Superior temporal gyrus (tissue), 1 donor: ENCODE measurements around the gene OTUD3.
"Not testable (repeated sequence)": the region's sequence is repeated elsewhere in the genome, so short reads cannot be mapped to it uniquely, and the experiment has no call there.

ENCODE experiments used
- DNase-seq: peaks from one replicate; pipeline ENCODE4 v3.0.0-alpha.2; 2016; ENCODE audit errors: extremely low spot score

Gene OTUD3

GRCh38 chr1:19868575-19868974 is 13.6 kb upstream of the OTUD3 start:
- DNase-seq, result not testable (repeated sequence)

DNA sequence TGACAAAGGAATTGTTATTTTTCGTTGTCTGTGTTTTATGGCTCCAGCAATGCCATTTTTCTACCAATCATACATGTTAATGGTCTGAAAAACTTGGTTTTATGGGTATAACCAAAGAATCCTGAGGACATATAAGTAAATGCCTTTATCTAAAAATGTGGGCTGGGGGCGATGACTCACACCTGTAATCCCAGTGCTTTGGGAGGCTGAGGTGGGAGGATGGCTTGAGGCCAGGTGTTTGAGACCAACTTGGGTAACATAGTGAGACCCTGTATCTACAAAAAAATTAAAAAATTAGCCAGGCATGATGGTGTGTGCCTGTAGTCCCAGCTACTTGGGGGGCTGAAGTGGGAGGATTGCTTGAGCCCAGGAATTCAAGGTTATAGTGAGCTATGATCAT is 12.7 kb upstream of the OTUD3 start:
- DNase-seq, result not testable (repeated sequence)

DNA sequence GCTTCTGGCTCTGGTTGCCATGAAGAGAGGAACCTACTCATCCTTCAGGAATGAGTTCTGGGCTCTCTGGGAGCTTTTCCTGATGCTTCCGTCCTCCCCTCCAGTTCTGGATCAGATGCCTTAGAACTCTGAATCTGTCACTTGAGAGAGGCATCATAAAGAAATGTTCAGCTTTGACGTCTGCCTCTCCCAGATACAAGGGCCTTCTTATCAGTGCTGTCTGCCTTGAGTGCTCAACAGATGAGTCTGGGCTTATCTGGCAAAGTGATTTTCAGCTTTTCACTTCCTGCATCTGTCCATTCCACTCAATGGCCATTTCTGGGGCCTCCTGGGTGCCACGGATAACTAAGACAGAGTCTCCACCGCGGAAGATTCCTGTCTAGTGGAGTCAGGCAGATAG is 12.3 kb upstream of the OTUD3 start:
- DNase-seq, result no peak

DNA sequence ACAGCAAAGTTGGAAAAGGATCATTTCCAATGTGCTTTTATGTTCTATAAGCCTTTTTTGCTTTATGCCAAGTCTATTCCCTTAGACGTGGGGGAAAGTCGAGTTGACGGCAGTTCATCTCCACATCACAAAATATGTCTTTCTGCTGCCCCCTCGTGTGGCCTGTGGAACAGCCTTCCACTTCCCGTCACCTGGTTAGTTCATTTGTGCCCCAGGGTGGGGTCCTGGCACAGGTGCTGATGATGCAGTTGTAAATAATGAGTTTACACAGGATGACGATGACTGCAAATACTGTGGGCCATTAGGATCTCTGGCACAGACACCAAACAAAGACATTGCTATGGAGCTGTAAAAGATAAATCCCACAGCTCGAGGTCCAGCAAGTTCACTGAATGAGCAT is 10.0 kb upstream of the OTUD3 start:
- no peak for DNase-seq

- DNase-seq, result no peak
These were observed 4.9 kb upstream of the OTUD3 start for GRCh38 chr1:19877181-19877750.

DNA sequence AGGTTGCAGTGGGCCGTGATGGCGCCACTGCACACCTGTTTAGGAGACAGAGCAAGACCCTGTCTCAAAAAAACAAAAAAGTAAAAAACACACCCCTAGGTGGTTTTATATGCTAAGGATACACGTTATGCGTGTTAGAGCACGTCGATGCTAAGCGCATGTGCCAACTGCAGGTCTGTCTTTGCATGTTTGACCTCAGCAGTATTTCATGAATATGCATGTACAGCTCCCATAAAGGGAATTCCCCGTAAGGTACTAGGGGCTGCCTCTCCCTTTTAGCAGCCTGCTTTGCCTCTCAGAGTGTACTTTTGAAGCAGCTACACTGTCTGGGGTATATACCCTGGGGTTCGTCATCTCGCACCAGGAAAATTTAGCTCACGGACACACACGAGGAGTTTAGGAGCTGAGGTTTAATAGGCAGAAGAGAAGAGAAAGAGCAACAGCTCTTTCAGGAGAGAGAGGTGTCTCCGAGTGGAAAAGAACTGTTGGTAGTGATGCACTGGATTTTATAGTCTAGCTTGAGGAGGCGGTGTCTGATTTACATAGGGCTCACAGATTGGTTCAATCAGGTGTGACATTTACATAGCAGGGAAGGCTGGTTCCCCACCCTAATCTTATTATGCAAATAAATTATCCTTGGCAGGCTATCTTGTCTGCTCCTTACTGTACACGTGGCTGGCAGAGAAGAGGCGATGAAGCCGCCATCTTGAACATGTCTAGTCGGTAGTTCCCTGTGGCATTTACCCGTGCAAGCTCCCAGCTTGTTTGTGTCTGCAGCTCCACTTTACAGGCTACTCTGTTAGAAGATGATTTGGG is 4.2 kb upstream of the OTUD3 start:
- DNase-seq, result no peak

GRCh38 chr1:19878637-19878985 is 3.6 kb upstream of the OTUD3 start:
- no peak for DNase-seq

- no peak for DNase-seq
These were observed 3.0 kb upstream of the OTUD3 start for GRCh38 chr1:19879227-19879626.

DNA sequence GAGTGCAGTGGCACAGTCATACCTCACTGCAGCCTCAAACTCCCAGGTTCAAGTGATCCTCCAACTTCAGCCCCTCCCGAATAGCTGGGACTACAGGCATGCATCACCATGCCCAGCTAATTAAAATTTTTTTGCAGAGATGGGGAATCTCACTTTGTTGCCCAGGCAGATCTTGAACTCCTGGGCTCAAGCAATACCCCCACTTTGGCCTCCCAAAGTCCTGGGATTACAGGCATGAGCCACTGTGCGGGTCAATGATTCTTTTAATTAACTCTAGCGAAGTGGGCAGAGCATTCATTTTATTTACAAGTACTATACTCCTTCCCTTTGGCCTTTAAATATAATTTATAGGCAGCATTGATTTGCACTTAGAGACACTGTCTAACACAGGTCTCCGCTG is 2.5 kb upstream of the OTUD3 start:
- DNase-seq, result no peak

GRCh38 chr1:19880841-19881240 is 1.4 kb upstream of the OTUD3 start:
- not testable (repeated sequence) for DNase-seq

GRCh38 chr1:19884312-19884711 is 2.1 kb downstream of the OTUD3 start:
- no peak for DNase-seq

DNA sequence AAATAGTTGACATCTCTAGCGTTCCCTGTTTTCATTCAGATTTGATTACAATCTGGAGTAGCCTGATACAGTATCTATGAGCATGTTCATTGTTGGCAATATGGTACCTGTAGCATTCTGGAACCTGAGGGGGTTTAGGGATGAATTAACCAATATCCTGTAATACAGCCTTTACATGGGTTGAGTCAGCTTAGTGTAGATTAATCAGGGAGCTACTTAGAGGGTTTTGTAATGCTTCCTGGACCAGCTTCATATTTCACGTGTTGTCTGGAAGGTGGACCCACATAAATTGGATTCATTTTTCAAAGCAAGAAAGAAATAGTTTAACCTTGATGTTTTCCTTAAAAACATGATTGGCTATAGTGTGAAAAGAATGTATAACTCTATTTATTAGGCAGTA is 3.6 kb downstream of the OTUD3 start:
- DNase-seq, result no peak

GRCh38 chr1:19888112-19888511 is 5.9 kb downstream of the OTUD3 start:
- no peak for DNase-seq

DNA sequence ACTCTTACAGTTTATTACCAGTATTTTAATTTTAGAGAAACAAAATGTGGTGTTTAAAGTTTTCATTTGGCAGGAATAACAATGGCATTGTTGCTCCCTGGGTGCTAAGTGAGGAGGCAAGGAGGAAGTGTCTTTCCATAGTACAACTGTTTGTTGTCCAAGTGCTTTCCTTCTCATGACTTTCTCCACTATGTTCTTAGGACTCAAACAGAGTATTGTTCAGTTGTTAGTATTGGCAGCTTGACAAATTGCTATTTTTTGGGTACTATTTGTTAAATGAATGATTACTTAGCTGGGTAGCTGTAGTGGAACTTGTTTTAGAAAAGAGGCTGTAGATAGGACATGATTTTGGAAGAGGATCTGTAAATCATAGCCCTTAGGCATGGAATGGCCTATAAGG is 7.5 kb downstream of the OTUD3 start:
- DNase-seq, result no peak

DNA sequence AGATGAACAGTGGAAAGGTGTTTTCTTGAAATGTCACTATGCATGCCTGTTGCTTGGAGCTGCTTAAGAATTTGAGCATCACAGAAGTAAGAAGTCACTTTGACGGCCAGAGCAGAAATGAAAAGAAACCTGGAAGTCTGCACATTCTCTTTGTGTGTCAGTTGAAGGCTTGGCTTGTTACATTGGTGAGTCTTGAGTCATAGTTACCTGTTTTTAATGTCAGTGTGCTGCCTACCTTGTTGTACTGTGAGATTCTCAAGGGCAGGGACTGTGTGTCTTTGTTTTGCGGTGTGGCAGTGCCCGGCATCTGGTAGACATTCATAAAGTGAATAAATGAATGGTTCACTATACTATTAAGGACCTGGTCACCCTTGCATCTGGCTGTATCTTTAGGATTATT is 9.9 kb downstream of the OTUD3 start:
- peak; percentile 6 for DNase-seq

DNA sequence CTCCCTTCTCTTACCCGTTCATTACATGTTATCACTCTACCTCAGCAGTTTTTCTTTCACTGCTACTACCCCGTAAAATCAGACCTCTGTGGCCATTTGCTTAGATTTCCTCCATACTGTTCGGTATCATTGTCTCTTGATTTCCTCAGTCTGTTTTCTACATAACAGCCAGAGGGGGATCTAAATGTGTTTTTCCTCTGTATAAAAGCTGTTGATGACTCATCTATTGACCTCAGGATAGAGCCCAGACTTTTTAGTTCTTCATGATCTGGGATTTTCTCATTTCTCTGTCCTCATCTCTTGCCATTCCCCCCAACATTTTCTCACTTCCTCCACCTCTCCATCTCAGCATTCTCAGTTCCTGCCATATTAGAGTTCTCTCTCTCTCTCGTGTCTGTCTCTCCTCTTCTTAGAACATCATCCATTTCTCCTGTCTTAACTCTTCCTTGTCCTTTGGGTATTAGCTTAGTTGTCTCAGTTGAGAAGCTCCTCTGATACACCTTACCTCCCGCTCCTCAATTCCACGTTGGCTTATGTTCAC is 10.5 kb downstream of the OTUD3 start:
- DNase-seq, result peak; percentile 7

DNA sequence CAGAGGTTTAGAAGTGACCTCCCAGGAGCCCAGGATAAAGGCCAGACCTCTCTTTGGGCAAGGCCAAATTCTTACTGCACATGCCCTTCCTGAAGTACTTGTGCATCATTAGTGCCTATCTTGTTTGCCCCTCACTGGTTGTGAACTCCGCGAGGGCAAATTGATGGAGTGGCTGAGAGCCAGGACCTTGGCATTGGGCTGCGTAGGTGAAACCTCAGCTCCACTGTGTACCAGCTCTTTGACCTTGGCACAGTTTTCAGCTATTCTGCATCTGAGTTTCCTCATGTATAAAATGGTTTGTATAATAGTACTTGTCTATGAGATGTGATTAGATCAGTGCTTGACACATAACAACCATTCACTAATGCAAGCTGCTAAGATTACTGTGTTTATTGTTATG is 11.5 kb downstream of the OTUD3 start:
- no peak for DNase-seq

DNA sequence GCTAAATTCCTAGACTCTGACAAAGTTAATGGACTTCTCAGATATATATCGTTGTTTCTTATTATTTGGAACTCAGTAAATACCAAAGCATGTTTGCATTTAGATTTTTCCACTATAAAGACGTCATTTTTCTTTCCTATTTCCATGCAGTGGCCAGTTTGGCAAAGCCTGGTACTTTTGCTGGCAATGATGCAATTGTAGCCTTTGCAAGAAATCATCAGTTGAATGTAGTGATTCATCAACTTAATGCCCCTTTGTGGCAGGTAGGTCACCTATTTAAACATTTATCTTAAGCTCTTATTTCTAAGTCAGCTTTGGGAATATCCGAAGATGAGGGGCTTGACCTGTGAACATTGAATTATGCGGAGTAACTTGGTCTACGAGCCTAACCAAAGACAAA is 12.0 kb downstream of the OTUD3 start:
- DNase-seq, result peak; percentile 9

GRCh38 chr1:19901653-19902052 is 19.5 kb downstream of the OTUD3 start:
- DNase-seq, result no peak

DNA sequence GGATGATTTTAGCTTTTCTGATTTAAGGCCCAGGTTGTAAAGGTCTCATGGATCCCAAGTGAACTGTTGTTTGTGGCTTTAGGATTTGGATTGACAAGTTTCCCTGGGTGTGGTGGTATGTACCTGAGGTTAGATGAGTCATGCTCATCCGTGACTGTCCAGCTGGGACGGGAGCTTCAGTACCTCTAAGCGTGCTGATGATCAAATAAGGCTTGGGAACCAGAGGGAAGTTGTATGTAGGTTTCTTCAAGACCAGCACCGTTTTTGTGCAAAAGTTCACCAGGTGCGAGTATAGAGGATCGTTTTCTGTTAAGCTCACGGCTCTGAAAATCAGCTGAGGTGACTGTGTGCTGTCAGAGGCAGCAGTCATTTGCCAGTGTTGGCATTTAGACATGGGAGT is 21.4 kb downstream of the OTUD3 start:
- no peak for DNase-seq

GRCh38 chr1:19907456-19907855 is 25.3 kb downstream of the OTUD3 start:
- DNase-seq, result no peak

- DNase-seq, result no peak
These were observed 27.2 kb downstream of the OTUD3 start for GRCh38 chr1:19909392-19909791.

GRCh38 chr1:19909971-19910370 is 27.8 kb downstream of the OTUD3 start:
- no peak for DNase-seq

DNA sequence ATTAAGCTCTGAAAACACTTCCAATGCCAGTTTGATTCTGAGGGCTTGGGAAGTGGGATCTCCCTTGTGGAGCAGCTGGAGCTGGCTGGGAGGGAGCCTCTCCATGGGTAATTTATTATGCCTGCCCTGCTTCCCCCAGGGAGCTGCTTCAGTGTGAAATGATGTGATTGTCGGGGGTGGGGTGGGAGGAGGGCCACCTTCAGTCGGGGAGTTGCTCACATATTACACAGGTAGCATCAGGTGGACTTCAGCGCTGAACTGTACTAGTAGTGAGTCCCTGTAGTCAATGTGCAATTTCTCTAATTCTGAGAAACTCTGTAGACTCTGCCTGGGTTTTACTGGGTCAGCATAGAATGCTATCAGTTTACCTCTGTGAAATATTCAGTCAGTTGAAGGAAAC is 28.5 kb downstream of the OTUD3 start:
- DNase-seq, result no peak
